HEK293 (cell line): Measurements from ENCODE around the gene M6PR.

Experiments
- CTCF ChIA-PET: fragments of 350-600 bp; formaldehyde crosslinking; extraction: SDS; loops from one replicate; lab custom pipeline; 2021; ENCODE audit warnings: antibody characterized with exemption; lab: Yijun Ruan, JAX
- POLR2A ChIA-PET: fragments of 300-600 bp; formaldehyde crosslinking; extraction: SDS; loops from one replicate; lab custom pipeline; 2020; ENCODE audit warnings: antibody characterized with exemption, inconsistent platforms; lab: Yijun Ruan, JAX
- H3K27ac ChIP-seq: fragments of 200-500 bp; sonication (Bioruptor generic); 2 replicates; pipeline ENCODE4 v1.5.1; 2014; ENCODE audit warnings: low read depth, low read length, control low read depth, inconsistent platforms; ENCODE audit errors: extremely low read depth
- H3K36me3 ChIP-seq, 2 experiments: fragments of 200-500 bp in 1 of 2; sonication (Bioruptor generic) in 1 of 2; 1 replicate in 1 of 2; 2 replicates in 1 of 2; pipeline ENCODE4 v1.5.1; 2014 to 2017; ENCODE audit warnings: inconsistent platforms in 2 of 2, low read length in 2 of 2; ENCODE audit not compliant: control insufficient read depth in 2 of 2, insufficient read depth in 1 of 2
- H3K4me1 ChIP-seq: fragments of 200-500 bp; sonication (Bioruptor generic); 2 replicates; pipeline ENCODE4 v1.5.1; 2014; ENCODE audit warnings: mild to moderate bottlenecking, low read length, inconsistent platforms; ENCODE audit not compliant: control insufficient read depth, insufficient read depth
- H3K4me3 ChIP-seq: 2 replicates; pipeline ENCODE4 v1.5.1; 2011; ENCODE audit warnings: low read depth, mild to moderate bottlenecking, control low read depth, low read length, moderate library complexity
- H3K9me3 ChIP-seq: fragments of 200-500 bp; sonication (Bioruptor generic); 2 replicates; pipeline ENCODE4 v1.5.1; 2014; ENCODE audit warnings: low read depth, low read length, inconsistent platforms; ENCODE audit not compliant: control insufficient read depth, insufficient read depth
- FEZF1 ChIP-seq: fragments of 450-650 bp; formaldehyde crosslinking; IDR thresholded peaks from 2 replicates; pipeline ENCODE4 v1.5.1; 2016; ENCODE audit warnings: missing biosample characterization, missing genetic modification characterization
- KLF1 ChIP-seq: fragments of 450-650 bp; formaldehyde crosslinking; IDR thresholded peaks from 2 replicates; pipeline ENCODE4 v1.5.1; 2016; ENCODE audit warnings: missing biosample characterization, missing genetic modification characterization
- REPIN1 ChIP-seq: fragments of 450-650 bp; formaldehyde crosslinking; IDR thresholded peaks from 2 replicates; pipeline ENCODE4 v1.5.1; 2017; ENCODE audit warnings: missing biosample characterization, missing genetic modification characterization, low read depth
- SALL2 ChIP-seq: fragments of 450-650 bp; formaldehyde crosslinking; IDR thresholded peaks from 2 replicates; pipeline ENCODE4 v1.5.0; 2017; ENCODE audit warnings: missing biosample characterization, mild to moderate bottlenecking, missing genetic modification characterization, borderline replicate concordance
- SETDB1 ChIP-seq: IDR thresholded peaks from one replicate; pipeline ENCODE4 v1.6.1; 2017; ENCODE audit warnings: mild to moderate bottlenecking, low read length, moderate library complexity, mixed read lengths; ENCODE audit not compliant: insufficient read length
- YY2 ChIP-seq: fragments of 450-650 bp; formaldehyde crosslinking; IDR thresholded peaks from 2 replicates; pipeline ENCODE4 v1.5.1; 2016; ENCODE audit warnings: missing biosample characterization, missing genetic modification characterization
- ZBTB44 ChIP-seq: fragments of 450-650 bp; IDR thresholded peaks from 2 replicates; pipeline ENCODE4 v1.5.1; 2018; ENCODE audit warnings: missing biosample characterization, mild to moderate bottlenecking, missing genetic modification characterization
- ZBTB48 ChIP-seq: fragments of 450-650 bp; formaldehyde crosslinking; IDR thresholded peaks from 2 replicates; pipeline ENCODE4 v1.5.1; 2016; ENCODE audit warnings: missing biosample characterization, missing genetic modification characterization
- ZFP37 ChIP-seq: fragments of 450-650 bp; formaldehyde crosslinking; IDR thresholded peaks from 2 replicates; pipeline ENCODE4 v1.5.1; 2016; ENCODE audit warnings: missing biosample characterization, missing genetic modification characterization
- ZNF148 ChIP-seq: fragments of 450-650 bp; formaldehyde crosslinking; IDR thresholded peaks from 2 replicates; pipeline ENCODE4 v1.5.0; 2017; ENCODE audit warnings: missing biosample characterization, missing genetic modification characterization, borderline replicate concordance
- ZNF175 ChIP-seq: fragments of 450-650 bp; formaldehyde crosslinking; IDR thresholded peaks from 2 replicates; pipeline ENCODE4 v1.5.1; 2016; ENCODE audit warnings: missing biosample characterization, missing genetic modification characterization
- ZNF211 ChIP-seq: fragments of 450-650 bp; formaldehyde crosslinking; IDR thresholded peaks from 2 replicates; pipeline ENCODE4 v1.5.1; 2016; ENCODE audit warnings: low read depth, missing biosample characterization, missing genetic modification characterization
- ZNF623 ChIP-seq: fragments of 450-650 bp; formaldehyde crosslinking; IDR thresholded peaks from 2 replicates; pipeline ENCODE4 v1.5.1; 2016; ENCODE audit warnings: missing biosample characterization, missing genetic modification characterization
- ZNF660 ChIP-seq: fragments of 450-650 bp; IDR thresholded peaks from 2 replicates; pipeline ENCODE4 v1.5.1; 2018; ENCODE audit warnings: missing biosample characterization, mild to moderate bottlenecking, missing genetic modification characterization
- ZSCAN23 ChIP-seq: fragments of 450-650 bp; formaldehyde crosslinking; IDR thresholded peaks from 2 replicates; pipeline ENCODE4 v1.5.1; 2016; ENCODE audit warnings: missing biosample characterization, missing genetic modification characterization
- TF ChIP-seq, protein P1 (sequence below): fragments of 450-650 bp; formaldehyde crosslinking; IDR thresholded peaks from 2 replicates; pipeline ENCODE4 v1.5.1; 2016; ENCODE audit warnings: missing biosample characterization, missing genetic modification characterization, borderline replicate concordance

Gene M6PR

GRCh38 chr12:8969861-8970411, 20.5 kb upstream of the M6PR start:
- no peak for TF ChIP-seq ZNF623 (tag by site-specific recombination)
- no peak for TF ChIP-seq SALL2
- TF ChIP-seq ZNF148, result no peak
- no peak for TF ChIP-seq ZBTB48 (tag by site-specific recombination)
- TF ChIP-seq ZSCAN23, result no peak
- TF ChIP-seq, protein P1, sequence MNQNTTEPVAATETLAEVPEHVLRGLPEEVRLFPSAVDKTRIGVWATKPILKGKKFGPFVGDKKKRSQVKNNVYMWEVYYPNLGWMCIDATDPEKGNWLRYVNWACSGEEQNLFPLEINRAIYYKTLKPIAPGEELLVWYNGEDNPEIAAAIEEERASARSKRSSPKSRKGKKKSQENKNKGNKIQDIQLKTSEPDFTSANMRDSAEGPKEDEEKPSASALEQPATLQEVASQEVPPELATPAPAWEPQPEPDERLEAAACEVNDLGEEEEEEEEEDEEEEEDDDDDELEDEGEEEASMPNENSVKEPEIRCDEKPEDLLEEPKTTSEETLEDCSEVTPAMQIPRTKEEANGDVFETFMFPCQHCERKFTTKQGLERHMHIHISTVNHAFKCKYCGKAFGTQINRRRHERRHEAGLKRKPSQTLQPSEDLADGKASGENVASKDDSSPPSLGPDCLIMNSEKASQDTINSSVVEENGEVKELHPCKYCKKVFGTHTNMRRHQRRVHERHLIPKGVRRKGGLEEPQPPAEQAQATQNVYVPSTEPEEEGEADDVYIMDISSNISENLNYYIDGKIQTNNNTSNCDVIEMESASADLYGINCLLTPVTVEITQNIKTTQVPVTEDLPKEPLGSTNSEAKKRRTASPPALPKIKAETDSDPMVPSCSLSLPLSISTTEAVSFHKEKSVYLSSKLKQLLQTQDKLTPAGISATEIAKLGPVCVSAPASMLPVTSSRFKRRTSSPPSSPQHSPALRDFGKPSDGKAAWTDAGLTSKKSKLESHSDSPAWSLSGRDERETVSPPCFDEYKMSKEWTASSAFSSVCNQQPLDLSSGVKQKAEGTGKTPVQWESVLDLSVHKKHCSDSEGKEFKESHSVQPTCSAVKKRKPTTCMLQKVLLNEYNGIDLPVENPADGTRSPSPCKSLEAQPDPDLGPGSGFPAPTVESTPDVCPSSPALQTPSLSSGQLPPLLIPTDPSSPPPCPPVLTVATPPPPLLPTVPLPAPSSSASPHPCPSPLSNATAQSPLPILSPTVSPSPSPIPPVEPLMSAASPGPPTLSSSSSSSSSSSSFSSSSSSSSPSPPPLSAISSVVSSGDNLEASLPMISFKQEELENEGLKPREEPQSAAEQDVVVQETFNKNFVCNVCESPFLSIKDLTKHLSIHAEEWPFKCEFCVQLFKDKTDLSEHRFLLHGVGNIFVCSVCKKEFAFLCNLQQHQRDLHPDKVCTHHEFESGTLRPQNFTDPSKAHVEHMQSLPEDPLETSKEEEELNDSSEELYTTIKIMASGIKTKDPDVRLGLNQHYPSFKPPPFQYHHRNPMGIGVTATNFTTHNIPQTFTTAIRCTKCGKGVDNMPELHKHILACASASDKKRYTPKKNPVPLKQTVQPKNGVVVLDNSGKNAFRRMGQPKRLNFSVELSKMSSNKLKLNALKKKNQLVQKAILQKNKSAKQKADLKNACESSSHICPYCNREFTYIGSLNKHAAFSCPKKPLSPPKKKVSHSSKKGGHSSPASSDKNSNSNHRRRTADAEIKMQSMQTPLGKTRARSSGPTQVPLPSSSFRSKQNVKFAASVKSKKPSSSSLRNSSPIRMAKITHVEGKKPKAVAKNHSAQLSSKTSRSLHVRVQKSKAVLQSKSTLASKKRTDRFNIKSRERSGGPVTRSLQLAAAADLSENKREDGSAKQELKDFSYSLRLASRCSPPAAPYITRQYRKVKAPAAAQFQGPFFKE (tag by site-specific recombination), result no peak
- no peak for TF ChIP-seq YY2 (tag by site-specific recombination)
- no peak for TF ChIP-seq REPIN1 (tag by site-specific recombination)
- TF ChIP-seq ZBTB44 (tag by site-specific recombination), result no peak
- no peak for TF ChIP-seq FEZF1 (tag by site-specific recombination)
- TF ChIP-seq ZNF660, result no peak
- no peak for TF ChIP-seq ZNF211
- no peak for TF ChIP-seq KLF1 (tag by site-specific recombination)
- no peak for TF ChIP-seq ZNF175
- Histone ChIP-seq H3K4me3 (no peak overlapping the region), H3K9me3 (no peaks in the 10 kb centered on the region; the same call in 1 of the 2 replicates), H3K27ac (no peak overlapping the region), H3K36me3 (no peaks in the 10 kb centered on the region), H3K4me1 (no peaks in the 10 kb centered on the region)
- ChIA-PET POLR2A (no interaction called here), CTCF (interaction anchor here (1.0 kb wide), 1 partner anchor 9 kb away, joined by 3 read pairs; no protein-coding TSS in a partner anchor)

DNA sequence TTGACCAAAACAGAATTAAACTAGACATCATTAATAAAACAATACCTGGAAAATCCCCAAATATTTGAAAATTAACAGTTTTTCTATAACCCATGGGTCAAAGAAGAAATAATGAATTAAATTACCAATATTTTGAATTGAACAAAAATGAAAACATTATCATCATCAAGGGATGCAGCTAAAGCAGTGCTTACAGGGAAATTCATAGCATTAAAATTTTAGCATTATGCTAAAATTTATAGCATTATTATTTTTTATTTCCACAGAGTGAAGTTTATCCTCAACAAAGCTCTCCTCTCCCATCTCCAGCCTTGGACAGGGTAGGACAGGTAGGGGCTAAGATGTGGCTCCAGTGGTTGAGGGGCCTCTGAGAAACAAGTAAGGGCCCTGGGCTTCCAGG, 19.3 kb upstream of the M6PR start:
- ChIA-PET POLR2A (no interaction called here), CTCF (interaction anchor here (1.1 kb wide), 1 partner anchor 19 kb away, joined by 3 read pairs; the partner anchor contains the start of gene M6PR)
- no peak overlapping the region for H3K27ac ChIP-seq
- H3K9me3 ChIP-seq, result no peaks in the 10 kb centered on the region; the same call in 1 of the 2 replicates
- TF ChIP-seq ZFP37 (tag by site-specific recombination) (no peak), SETDB1 (peak; percentile 86)
- H3K4me1 ChIP-seq, result no peaks in the 10 kb centered on the region
- H3K36me3 ChIP-seq, result no peaks in the 10 kb centered on the region
- no peak overlapping the region for H3K4me3 ChIP-seq
